ENCODE results near the gene CARD11.

CARD11 gene

DNA sequence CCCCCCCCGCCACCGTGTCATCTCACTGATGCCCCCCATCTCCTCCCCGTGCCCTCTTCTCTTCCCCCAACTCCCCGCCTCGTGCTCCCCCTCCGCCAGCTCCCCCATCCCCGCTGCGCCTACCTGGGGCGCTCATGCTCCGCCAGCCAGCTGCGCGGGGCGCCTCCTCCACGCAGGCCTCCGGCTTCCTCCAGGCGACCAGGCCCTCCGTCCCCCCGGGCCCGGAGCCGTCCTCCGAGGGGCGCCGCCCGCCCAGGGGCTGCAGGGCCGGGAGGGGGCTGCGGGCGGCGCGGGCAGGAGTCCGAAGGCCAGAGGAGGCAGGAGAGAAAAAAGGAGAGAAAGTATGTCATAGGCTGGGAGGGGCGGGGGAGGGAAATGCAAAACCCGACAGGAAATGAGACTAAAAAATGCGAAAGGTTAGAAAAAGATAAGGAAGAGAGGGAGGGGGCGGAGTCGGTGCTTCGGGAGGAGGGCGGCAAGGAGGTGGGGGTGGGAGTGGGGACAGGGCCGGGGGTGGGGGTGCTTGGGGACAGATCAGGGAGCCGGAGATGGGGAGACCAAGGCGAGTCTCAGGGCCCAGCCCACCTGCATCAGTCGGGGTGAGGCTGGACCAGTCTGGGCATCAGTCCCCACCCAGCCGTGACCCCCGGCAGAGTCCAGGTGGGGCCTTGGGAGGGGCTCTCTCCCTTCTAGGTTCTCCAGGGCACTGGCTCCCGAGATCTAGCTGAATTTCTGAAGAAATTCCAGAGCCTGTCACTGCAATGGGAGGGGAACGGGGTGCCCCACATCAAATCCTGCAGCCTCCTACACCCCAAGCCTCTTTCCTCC is at the start of gene CARD11:
Gene CARD11 (minus strand): TSS at position 324 of the 828 bp plus-strand sequence. CDS start 85,361 bp downstream, outside the sequence.
- no peaks in the 10 kb centered on the region for H3K27me3 ChIP-seq (ENCODE audit: insufficient read depth, low read depth)
- TF ChIP-seq, protein P1, sequence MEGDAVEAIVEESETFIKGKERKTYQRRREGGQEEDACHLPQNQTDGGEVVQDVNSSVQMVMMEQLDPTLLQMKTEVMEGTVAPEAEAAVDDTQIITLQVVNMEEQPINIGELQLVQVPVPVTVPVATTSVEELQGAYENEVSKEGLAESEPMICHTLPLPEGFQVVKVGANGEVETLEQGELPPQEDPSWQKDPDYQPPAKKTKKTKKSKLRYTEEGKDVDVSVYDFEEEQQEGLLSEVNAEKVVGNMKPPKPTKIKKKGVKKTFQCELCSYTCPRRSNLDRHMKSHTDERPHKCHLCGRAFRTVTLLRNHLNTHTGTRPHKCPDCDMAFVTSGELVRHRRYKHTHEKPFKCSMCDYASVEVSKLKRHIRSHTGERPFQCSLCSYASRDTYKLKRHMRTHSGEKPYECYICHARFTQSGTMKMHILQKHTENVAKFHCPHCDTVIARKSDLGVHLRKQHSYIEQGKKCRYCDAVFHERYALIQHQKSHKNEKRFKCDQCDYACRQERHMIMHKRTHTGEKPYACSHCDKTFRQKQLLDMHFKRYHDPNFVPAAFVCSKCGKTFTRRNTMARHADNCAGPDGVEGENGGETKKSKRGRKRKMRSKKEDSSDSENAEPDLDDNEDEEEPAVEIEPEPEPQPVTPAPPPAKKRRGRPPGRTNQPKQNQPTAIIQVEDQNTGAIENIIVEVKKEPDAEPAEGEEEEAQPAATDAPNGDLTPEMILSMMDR (conservative IDR thresholded peaks at IDR 0.05; ENCODE audit: low read depth, low read length): no peak
- no peaks in the 10 kb centered on the region for H3K79me2 ChIP-seq (ENCODE audit: insufficient read depth, low read depth)
- H4K20me1 ChIP-seq (ENCODE audit: insufficient read depth): no peaks in the 10 kb centered on the region
- H3K4me1 ChIP-seq (ENCODE audit: low read depth, poor library complexity, severe bottlenecking): peaks cover 12% of the 10 kb centered on the region
- no peak within 1 kb of the TSS for H3K4me3 ChIP-seq (IDR thresholded peaks at IDR 0.05; ENCODE audit: insufficient read depth, low read depth, low read length)
- H3K36me3 ChIP-seq (ENCODE audit: insufficient read depth): no peaks in the 10 kb centered on the region
- peak within 1 kb of the TSS; percentile 55 for H3K27ac ChIP-seq
- peak within 1 kb of the TSS; percentile 90 for H3K9ac ChIP-seq
- peak within 1 kb of the TSS; percentile 98 for H2AFZ ChIP-seq (ENCODE audit: low read depth)
- H3K4me2 ChIP-seq: peak within 1 kb of the TSS; percentile 73

DNA sequence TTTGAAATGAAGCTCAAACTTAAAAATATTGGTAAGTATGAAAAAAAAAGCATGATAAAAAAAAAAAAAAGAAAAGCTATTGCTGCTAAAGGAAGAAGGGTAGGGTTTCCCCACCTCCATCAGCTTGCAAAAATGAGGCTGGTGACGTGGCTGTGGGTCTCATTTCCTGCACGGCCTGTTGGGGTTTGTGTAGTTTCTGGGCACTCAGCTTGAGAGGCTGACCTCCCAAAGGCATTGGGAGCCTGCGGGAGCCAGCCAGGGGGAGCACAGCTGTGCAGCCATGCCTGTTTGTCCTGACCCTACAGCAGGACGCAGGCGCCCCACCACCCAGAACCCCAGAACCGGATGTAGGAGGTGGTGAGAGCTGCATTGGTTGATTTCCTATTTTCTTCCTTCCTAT is 48.8 kb upstream of the CARD11 start:
- Histone ChIP-seq H3K4me3 (IDR thresholded peaks at IDR 0.05; ENCODE audit: insufficient read depth, low read depth, low read length) (no peak overlapping the region), H3K79me2 (ENCODE audit: insufficient read depth, low read depth) (no peaks in the 10 kb centered on the region), H3K4me2 (no peak overlapping the region), H2AFZ (ENCODE audit: low read depth) (no peak overlapping the region), H3K36me3 (ENCODE audit: insufficient read depth) (no peaks in the 10 kb centered on the region), H3K27me3 (ENCODE audit: insufficient read depth, low read depth) (no peaks in the 10 kb centered on the region), H3K4me1 (ENCODE audit: low read depth, poor library complexity, severe bottlenecking) (no peaks in the 10 kb centered on the region), H3K9ac (no peak overlapping the region), H4K20me1 (ENCODE audit: insufficient read depth) (no peaks in the 10 kb centered on the region), H3K27ac (no peak overlapping the region)
- TF ChIP-seq, protein P1 (conservative IDR thresholded peaks at IDR 0.05; ENCODE audit: low read depth, low read length): no peak

DNA sequence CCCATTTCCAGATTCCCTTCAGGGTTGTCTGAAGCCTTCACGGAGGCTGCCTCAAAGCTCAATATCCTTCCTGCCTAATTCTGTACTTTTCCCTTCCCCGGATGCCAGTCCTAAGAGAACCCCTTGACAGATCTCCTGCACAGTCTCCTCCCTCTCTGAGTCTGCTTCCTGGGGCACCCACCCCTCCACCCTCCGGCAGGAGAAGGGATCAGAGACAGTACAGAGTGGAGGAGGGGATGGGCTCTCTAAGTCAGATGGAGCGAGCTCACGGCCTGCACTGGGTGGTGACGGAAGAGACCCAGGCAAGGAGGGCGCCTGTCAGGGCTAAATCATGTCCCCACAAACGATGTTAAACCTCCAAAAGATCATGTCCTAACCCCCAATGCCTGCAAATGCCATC is 48.0 kb upstream of the CARD11 start:
- no peaks in the 10 kb centered on the region for H3K4me1 ChIP-seq (ENCODE audit: low read depth, poor library complexity, severe bottlenecking)
- H3K27me3 ChIP-seq (ENCODE audit: insufficient read depth, low read depth): no peaks in the 10 kb centered on the region
- no peaks in the 10 kb centered on the region for H4K20me1 ChIP-seq (ENCODE audit: insufficient read depth)
- H2AFZ ChIP-seq (ENCODE audit: low read depth): no peak overlapping the region
- no peak overlapping the region for H3K4me3 ChIP-seq (IDR thresholded peaks at IDR 0.05; ENCODE audit: insufficient read depth, low read depth, low read length)
- no peaks in the 10 kb centered on the region for H3K36me3 ChIP-seq (ENCODE audit: insufficient read depth)
- no peak overlapping the region for H3K4me2 ChIP-seq
- no peak overlapping the region for H3K9ac ChIP-seq
- TF ChIP-seq, protein P1 (conservative IDR thresholded peaks at IDR 0.05; ENCODE audit: low read depth, low read length): no peak
- no peaks in the 10 kb centered on the region for H3K79me2 ChIP-seq (ENCODE audit: insufficient read depth, low read depth)
- H3K27ac ChIP-seq: no peak overlapping the region

DNA sequence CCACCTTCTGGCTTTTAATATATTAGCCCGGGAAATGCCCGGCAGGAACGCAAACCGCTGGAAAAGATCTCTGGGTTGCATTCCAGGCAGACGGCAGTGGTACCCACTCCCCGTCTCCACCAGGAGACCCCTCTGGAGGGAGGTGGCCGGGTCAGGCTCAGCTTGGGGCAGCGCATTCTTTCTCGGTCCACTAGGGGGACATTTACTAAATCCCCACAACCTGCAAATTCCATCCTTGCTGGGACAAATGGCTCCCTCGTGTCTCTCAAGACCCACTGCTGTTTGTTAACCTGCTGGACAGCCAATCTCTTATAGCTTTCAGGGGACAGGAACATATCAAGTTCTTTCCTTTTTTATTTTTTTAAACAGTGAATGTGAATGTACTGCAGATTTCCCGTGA is 45.8 kb upstream of the CARD11 start:
- no peak overlapping the region for H2AFZ ChIP-seq (ENCODE audit: low read depth)
- H4K20me1 ChIP-seq (ENCODE audit: insufficient read depth): no peaks in the 10 kb centered on the region
- H3K27ac ChIP-seq: no peak overlapping the region
- no peak overlapping the region for H3K4me2 ChIP-seq
- H3K36me3 ChIP-seq (ENCODE audit: insufficient read depth): no peaks in the 10 kb centered on the region
- H3K4me1 ChIP-seq (ENCODE audit: low read depth, poor library complexity, severe bottlenecking): no peaks in the 10 kb centered on the region
- H3K9ac ChIP-seq: no peak overlapping the region
- no peaks in the 10 kb centered on the region for H3K27me3 ChIP-seq (ENCODE audit: insufficient read depth, low read depth)
- H3K79me2 ChIP-seq (ENCODE audit: insufficient read depth, low read depth): no peaks in the 10 kb centered on the region
- TF ChIP-seq, protein P1 (conservative IDR thresholded peaks at IDR 0.05; ENCODE audit: low read depth, low read length): peak; percentile 73
- no peak overlapping the region for H3K4me3 ChIP-seq (IDR thresholded peaks at IDR 0.05; ENCODE audit: insufficient read depth, low read depth, low read length)

All from KMS-11 (cell line).